ENCODE results near the gene ASIC2. TPM values are rescaled to one million over a fixed set of nuclear protein-coding genes. Genes with fewer than 3 reads are reported as not detected.

The ASIC2 gene
- total RNA-seq, 1 donor from 2014 or later: 0.36 TPM

DNA sequence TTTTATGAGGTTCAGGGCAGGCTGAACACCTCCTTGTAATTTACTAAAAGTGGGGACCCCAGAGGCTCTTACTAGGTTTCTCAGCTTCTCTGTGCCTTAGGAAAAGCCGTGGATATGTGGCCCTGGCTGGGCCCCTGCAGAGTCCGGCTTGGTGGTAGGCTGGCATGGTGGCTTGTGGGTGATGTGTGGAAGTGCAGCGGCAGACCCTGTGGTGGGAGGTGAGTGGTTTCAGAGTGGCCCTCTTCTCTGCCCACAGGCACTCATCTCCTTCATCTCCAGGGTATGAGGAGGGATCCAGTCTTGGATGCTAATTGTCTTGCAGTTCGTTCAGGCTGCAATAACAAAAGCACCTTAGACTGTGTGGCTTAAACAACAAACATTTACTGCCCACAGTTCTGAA lies 58.9 kb downstream of the ASIC2 start:
- no peak overlapping the region for H3K27ac ChIP-seq (ENCODE audit: low read depth, low read length)
- no peaks in the 10 kb centered on the region for H3K9me3 ChIP-seq (ENCODE audit: insufficient read depth, low read depth, low read length)
- no peaks in the 10 kb centered on the region for H3K79me2 ChIP-seq (ENCODE audit: insufficient read depth, low read length)
- no peak overlapping the region for H3K4me2 ChIP-seq (ENCODE audit: low read length)
- no peak overlapping the region for H3K4me3 Mint-ChIP-seq (ENCODE audit: unreplicated experiment)
- H3K4me3 ChIP-seq (ENCODE audit: insufficient read depth, low read depth, low read length): no peak overlapping the region
- no peaks in the 10 kb centered on the region for H3K9me3 Mint-ChIP-seq (ENCODE audit: unreplicated experiment)
- no peak for TF ChIP-seq CTCF (IDR thresholded peaks at IDR 0.05; ENCODE audit: insufficient read depth, low read depth, low read length)
- no peak for TF ChIP-seq EZH2 (IDR thresholded peaks at IDR 0.05; ENCODE audit: insufficient read depth, low read length)
- H2AFZ ChIP-seq (ENCODE audit: low read depth, low read length): no peak overlapping the region
- no peaks in the 10 kb centered on the region for H3K27me3 ChIP-seq (ENCODE audit: insufficient read depth, low read length)
- H3K27ac Mint-ChIP-seq (ENCODE audit: unreplicated experiment): no peak overlapping the region
- H3K36me3 Mint-ChIP-seq (ENCODE audit: low read depth, unreplicated experiment): no peaks in the 10 kb centered on the region
- H3K27me3 Mint-ChIP-seq (ENCODE audit: low read depth, unreplicated experiment): peaks cover 21% of the 10 kb centered on the region
- no peak overlapping the region for H3K9ac ChIP-seq (ENCODE audit: low read length)
- peaks cover 13% of the 10 kb centered on the region for H3K4me1 Mint-ChIP-seq (ENCODE audit: low read depth, unreplicated experiment)
- peaks cover 10% of the 10 kb centered on the region for H3K4me1 ChIP-seq (ENCODE audit: insufficient read depth, low read length)
- no peak for DNase-seq (ENCODE audit: low read depth)
- no peaks in the 10 kb centered on the region for H4K20me1 ChIP-seq (ENCODE audit: insufficient read depth, low read length)
- no peaks in the 10 kb centered on the region for H3K36me3 ChIP-seq (ENCODE audit: insufficient read depth, low read length)
- FAIRE-seq: no peak

- Mint-ChIP-seq H3K36me3 (ENCODE audit: low read depth, unreplicated experiment) (no peaks in the 10 kb centered on the region), H3K9me3 (ENCODE audit: unreplicated experiment) (no peaks in the 10 kb centered on the region), H3K27ac (ENCODE audit: unreplicated experiment) (no peak overlapping the region), H3K27me3 (ENCODE audit: low read depth, unreplicated experiment) (peaks cover 23% of the 10 kb centered on the region), H3K4me3 (ENCODE audit: unreplicated experiment) (no peak overlapping the region), H3K4me1 (ENCODE audit: low read depth, unreplicated experiment) (peaks cover 13% of the 10 kb centered on the region)
- H3K4me2 ChIP-seq (ENCODE audit: low read length): no peak overlapping the region
- H3K4me3 ChIP-seq (ENCODE audit: insufficient read depth, low read depth, low read length): no peak overlapping the region
- no peaks in the 10 kb centered on the region for H3K79me2 ChIP-seq (ENCODE audit: insufficient read depth, low read length)
- no peak for DNase-seq (ENCODE audit: low read depth)
- no peaks in the 10 kb centered on the region for H3K27me3 ChIP-seq (ENCODE audit: insufficient read depth, low read length)
- no peak overlapping the region for H3K9ac ChIP-seq (ENCODE audit: low read length)
- no peaks in the 10 kb centered on the region for H3K9me3 ChIP-seq (ENCODE audit: insufficient read depth, low read depth, low read length)
- no peak overlapping the region for H3K27ac ChIP-seq (ENCODE audit: low read depth, low read length)
- H4K20me1 ChIP-seq (ENCODE audit: insufficient read depth, low read length): no peaks in the 10 kb centered on the region
- TF ChIP-seq EZH2 (IDR thresholded peaks at IDR 0.05; ENCODE audit: insufficient read depth, low read length): no peak
- TF ChIP-seq CTCF (IDR thresholded peaks at IDR 0.05; ENCODE audit: insufficient read depth, low read depth, low read length): no peak
- H3K36me3 ChIP-seq (ENCODE audit: insufficient read depth, low read length): no peaks in the 10 kb centered on the region
- no peak for FAIRE-seq
- H2AFZ ChIP-seq (ENCODE audit: low read depth, low read length): no peak overlapping the region
- H3K4me1 ChIP-seq (ENCODE audit: insufficient read depth, low read length): peaks cover 10% of the 10 kb centered on the region
Measured at GRCh38 chr17:33233811-33234177, 59.3 kb downstream of the ASIC2 start.

DNA sequence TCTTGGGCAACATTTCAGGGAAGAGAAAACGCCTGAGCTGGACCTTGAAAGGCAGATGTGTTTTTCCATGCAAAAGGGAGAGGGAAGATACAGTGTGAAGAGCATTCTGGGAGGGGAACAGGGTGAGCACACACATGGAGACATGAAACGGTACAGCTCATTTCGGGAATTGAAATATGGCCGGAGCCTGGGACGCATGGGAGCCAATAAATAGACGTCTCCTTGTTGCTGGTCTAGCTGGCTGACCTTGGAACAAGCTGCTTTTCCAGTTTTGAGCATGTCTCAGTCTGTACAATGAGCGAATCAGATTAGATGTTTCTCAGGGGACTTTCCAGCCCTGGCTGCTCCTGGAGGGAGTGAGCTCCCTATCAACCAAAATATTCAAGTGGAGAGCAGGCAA lies 63.6 kb downstream of the ASIC2 start:
- no peak overlapping the region for H3K9ac ChIP-seq (ENCODE audit: low read length)
- no peak overlapping the region for H3K4me2 ChIP-seq (ENCODE audit: low read length)
- TF ChIP-seq EZH2 (IDR thresholded peaks at IDR 0.05; ENCODE audit: insufficient read depth, low read length): no peak
- no peak for TF ChIP-seq CTCF (IDR thresholded peaks at IDR 0.05; ENCODE audit: insufficient read depth, low read depth, low read length)
- DNase-seq (ENCODE audit: low read depth) (no peak), FAIRE-seq (no peak)
- H2AFZ ChIP-seq (ENCODE audit: low read depth, low read length): no peak overlapping the region
- Mint-ChIP-seq H3K27ac (ENCODE audit: unreplicated experiment) (no peak overlapping the region), H3K36me3 (ENCODE audit: low read depth, unreplicated experiment) (no peaks in the 10 kb centered on the region), H3K4me3 (ENCODE audit: unreplicated experiment) (no peak overlapping the region), H3K27me3 (ENCODE audit: low read depth, unreplicated experiment) (peaks cover 41% of the 10 kb centered on the region), H3K9me3 (ENCODE audit: unreplicated experiment) (peaks cover 3% of the 10 kb centered on the region), H3K4me1 (ENCODE audit: low read depth, unreplicated experiment) (peaks cover 5% of the 10 kb centered on the region)
- H3K27ac ChIP-seq (ENCODE audit: low read depth, low read length): no peak overlapping the region
- H3K36me3 ChIP-seq (ENCODE audit: insufficient read depth, low read length): no peaks in the 10 kb centered on the region
- H3K27me3 ChIP-seq (ENCODE audit: insufficient read depth, low read length): no peaks in the 10 kb centered on the region
- H4K20me1 ChIP-seq (ENCODE audit: insufficient read depth, low read length): no peaks in the 10 kb centered on the region
- no peaks in the 10 kb centered on the region for H3K9me3 ChIP-seq (ENCODE audit: insufficient read depth, low read depth, low read length)
- no peaks in the 10 kb centered on the region for H3K79me2 ChIP-seq (ENCODE audit: insufficient read depth, low read length)
- peaks cover under 1% of the 10 kb centered on the region for H3K4me1 ChIP-seq (ENCODE audit: insufficient read depth, low read length)
- H3K4me3 ChIP-seq (ENCODE audit: insufficient read depth, low read depth, low read length): no peak overlapping the region

Measured in astrocyte (in vitro differentiated cells and primary cell).